Esophagus squamous epithelium (tissue), 4 donors: ENCODE data around the gene IDH3A.

Experiments
- CTCF ChIP-seq, 6 experiments: fragments of 450-650 bp in 4 of 6; fragments of 200-600 bp in 2 of 6; sonication (generic) in 2 of 6; IDR thresholded peaks; one replicate each; pipeline ENCODE4 v1.5.1; 2016 to 2019; ENCODE audit warnings: antibody characterized with exemption in 6 of 6, mild to moderate bottlenecking in 4 of 6, moderate library complexity in 4 of 6
- POLR2A ChIP-seq, 4 donors: fragments of 450-650 bp; IDR thresholded peaks; one replicate each; pipeline ENCODE4 v1.6.1; 2017; ENCODE audit warnings: antibody characterized with exemption in 4 of 4, mild to moderate bottlenecking in 4 of 4, moderate library complexity in 3 of 4

DNA sequence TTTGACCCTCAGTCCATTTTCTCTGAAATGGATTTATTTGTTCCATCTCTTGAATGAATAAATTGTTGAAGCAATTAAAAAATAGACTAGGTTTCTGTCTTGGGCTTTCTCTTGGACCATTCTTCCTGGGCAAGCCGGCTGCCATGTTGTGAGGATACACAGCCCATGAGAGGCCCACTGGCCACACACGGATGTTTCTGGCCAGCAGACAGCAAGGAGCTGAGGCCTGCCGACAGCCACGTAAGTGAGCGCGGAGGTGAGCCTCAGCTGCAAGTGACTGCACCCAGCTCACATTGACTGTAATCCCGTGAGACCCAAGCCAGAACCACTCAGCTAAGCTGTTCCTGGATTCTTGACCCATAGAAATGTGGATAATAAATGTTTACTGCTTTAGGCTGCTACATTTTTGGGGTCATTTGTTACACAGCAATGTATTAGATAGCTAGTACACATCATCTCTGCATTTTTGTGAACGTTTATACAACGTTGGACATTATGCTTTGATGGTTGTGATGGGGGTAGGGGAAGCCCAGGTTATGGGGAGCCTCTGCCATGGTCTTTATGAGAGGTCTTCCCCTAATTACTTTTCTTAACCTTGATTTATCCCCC is 22.8 kb downstream of the IDH3A start:
- no peak for TF ChIP-seq CTCF (IDR thresholded peaks at IDR 0.05)
- no peak for TF ChIP-seq POLR2A (IDR thresholded peaks at IDR 0.05)
